AG09319 (cell line): ENCODE measurements around the gene ERC2.

ENCODE experiments used
- DNase-seq: peaks from one replicate; pipeline ENCODE4 v3.0.0-alpha.2; 2010; ENCODE audit warnings: low read depth; ENCODE audit errors: extremely low read depth
- CTCF ChIP-seq: IDR thresholded peaks from 2 replicates; pipeline ENCODE4 v1.5.1; 2011; ENCODE audit warnings: low read depth, mild to moderate bottlenecking, inconsistent platforms, low read length, moderate library complexity

The ERC2 gene

GRCh38 chr3:55804170-55805095 is 663.8 kb downstream of the ERC2 start:
- no peak for DNase-seq
- TF ChIP-seq CTCF: no peak

GRCh38 chr3:55802816-55803215 is 665.5 kb downstream of the ERC2 start:
- DNase-seq: no peak
- no peak for TF ChIP-seq CTCF

- no peak for TF ChIP-seq CTCF
- no peak for DNase-seq
Measured at GRCh38 chr3:55801676-55802075, 666.6 kb downstream of the ERC2 start.

GRCh38 chr3:55801068-55801467 is 667.2 kb downstream of the ERC2 start:
- TF ChIP-seq CTCF: no peak
- no peak for DNase-seq

- no peak for TF ChIP-seq CTCF
- DNase-seq: no peak
Measured at GRCh38 chr3:55797775-55798174, 670.5 kb downstream of the ERC2 start.

- TF ChIP-seq CTCF: no peak
Measured at GRCh38 chr3:55797084-55797483, 671.2 kb downstream of the ERC2 start.

GRCh38 chr3:55796533-55796932 is 671.7 kb downstream of the ERC2 start:
- TF ChIP-seq CTCF: no peak
- no peak for DNase-seq

More at GRCh38 chr3:55797084-55797483, 671.2 kb downstream of the ERC2 start:
- DNase-seq: no peak
